ENCODE data around the gene PLXNA1. TPM values are rescaled to one million over a fixed set of nuclear protein-coding genes. Genes with fewer than 3 reads are reported as not detected.

The PLXNA1 gene
- total RNA-seq, 1 donor from 2014 or later, result 16.1 TPM

- intact Hi-C loops (cut with micrococcal nuclease), result no loop called here
These were observed 34.9 kb downstream of the PLXNA1 start for GRCh38 chr3:127017781-127018180.

- intact Hi-C loops (cut with micrococcal nuclease), result no loop called here
These were observed 35.5 kb downstream of the PLXNA1 start for GRCh38 chr3:127018306-127018828.

GRCh38 chr3:127019449-127019848 is 36.5 kb downstream of the PLXNA1 start:
- intact Hi-C loops (cut with micrococcal nuclease), result no loop called here

GRCh38 chr3:127020543-127020942 is 37.6 kb downstream of the PLXNA1 start:
- intact Hi-C loops (cut with micrococcal nuclease), result no loop called here

GRCh38 chr3:127022849-127023248 is 39.9 kb downstream of the PLXNA1 start:
- intact Hi-C loops (cut with micrococcal nuclease), result no loop called here

GRCh38 chr3:127025456-127025855 is 42.5 kb downstream of the PLXNA1 start:
- intact Hi-C loops (cut with micrococcal nuclease), result no loop called here

GRCh38 chr3:127026036-127026435 is 43.1 kb downstream of the PLXNA1 start:
- intact Hi-C loops (cut with micrococcal nuclease), result no loop called here

- intact Hi-C loops (cut with micrococcal nuclease), result no loop called here
These were observed 43.7 kb downstream of the PLXNA1 start for GRCh38 chr3:127026661-127027060.

- intact Hi-C loops (cut with micrococcal nuclease), result no loop called here
These were observed 44.3 kb downstream of the PLXNA1 start for GRCh38 chr3:127027061-127027735.

GRCh38 chr3:127027811-127028548 is 45.1 kb downstream of the PLXNA1 start:
- intact Hi-C loops (cut with micrococcal nuclease), result no loop called here

GRCh38 chr3:127028781-127029657 is 46.1 kb downstream of the PLXNA1 start:
- intact Hi-C loops (cut with micrococcal nuclease), result no loop called here

- intact Hi-C loops (cut with micrococcal nuclease), result no loop called here
These were observed 47.0 kb downstream of the PLXNA1 start for GRCh38 chr3:127029658-127030507.

- intact Hi-C loops (cut with micrococcal nuclease), result no loop called here
These were observed 47.8 kb downstream of the PLXNA1 start for GRCh38 chr3:127030508-127031412.

GRCh38 chr3:127031413-127031810 is 48.5 kb downstream of the PLXNA1 start:
- intact Hi-C loops (cut with micrococcal nuclease), result no loop called here

- intact Hi-C loops (cut with micrococcal nuclease), result no loop called here
These were observed 48.9 kb downstream of the PLXNA1 start for GRCh38 chr3:127031845-127032244.

- intact Hi-C loops (cut with micrococcal nuclease), result no loop called here
These were observed 49.5 kb downstream of the PLXNA1 start for GRCh38 chr3:127032296-127032990.

All from T-helper 1 cell treated with Interleukin-12 subunit alpha and Interleukin-12 subunit beta and Interleukin-4 antibody, amounts not matched to agents 30 ng/mL and 1 ng/mL, for 36 hours (primary cell).